Mesenchymal stem cell (in vitro differentiated cells and primary cell): ENCODE data around the gene PPCDC. TPM values are rescaled to one million over a fixed set of nuclear protein-coding genes. Genes with fewer than 3 reads are reported as not detected.

Source experiments
- DNase-seq: peaks from one replicate; pipeline ENCODE4 v3.0.0-alpha.2; 2013
- H2AFZ ChIP-seq: one replicate; pipeline ENCODE4 v1.6.1; 2013; ENCODE audit warnings: low read depth, mild to moderate bottlenecking, control low read depth, inconsistent platforms, low read length, moderate library complexity
- H2AK5ac ChIP-seq: 2 replicates; pipeline ENCODE4 v1.6.1; 2013; ENCODE audit warnings: low read length, moderate library complexity, mild to moderate bottlenecking, inconsistent platforms; ENCODE audit not compliant: severe bottlenecking
- H2BK120ac ChIP-seq: one replicate; pipeline ENCODE4 v1.6.1; 2013; ENCODE audit warnings: low read depth, mild to moderate bottlenecking, inconsistent platforms, low read length, moderate library complexity
- H2BK12ac ChIP-seq, 2 experiments: one replicate each; pipeline ENCODE4 v1.6.1; 2013; ENCODE audit warnings: inconsistent platforms in 2 of 2, low read length in 2 of 2, mild to moderate bottlenecking in 2 of 2, moderate library complexity in 2 of 2, control low read depth in 1 of 2
- H2BK15ac ChIP-seq: one replicate; pipeline ENCODE4 v1.6.1; 2013; ENCODE audit warnings: mild to moderate bottlenecking, low read depth, inconsistent platforms; ENCODE audit not compliant: poor library complexity, severe bottlenecking
- H2BK5ac ChIP-seq: 2 replicates; pipeline ENCODE4 v1.6.1; 2013; ENCODE audit warnings: low read depth, mild to moderate bottlenecking, low read length, control low read depth, inconsistent platforms; ENCODE audit not compliant: poor library complexity, severe bottlenecking
- H3K14ac ChIP-seq, 2 experiments: one replicate each; pipeline ENCODE4 v1.6.1; 2013; ENCODE audit warnings: inconsistent platforms in 2 of 2, low read length in 2 of 2, control low read depth in 1 of 2, mild to moderate bottlenecking in 1 of 2, moderate library complexity in 1 of 2
- H3K18ac ChIP-seq, 2 experiments: one replicate each; pipeline ENCODE4 v1.6.1; 2013; ENCODE audit warnings: inconsistent platforms in 2 of 2, low read length in 2 of 2, control low read depth in 1 of 2, low read depth in 1 of 2, mild to moderate bottlenecking in 1 of 2
- H3K23ac ChIP-seq, 2 experiments: one replicate each; pipeline ENCODE4 v1.6.1; 2013; ENCODE audit warnings: inconsistent platforms in 2 of 2, low read length in 2 of 2, mild to moderate bottlenecking in 2 of 2, moderate library complexity in 2 of 2, control low read depth in 1 of 2
- H3K27ac ChIP-seq: 2 replicates; pipeline ENCODE4 v1.5.1; 2013; ENCODE audit warnings: mild to moderate bottlenecking, moderate library complexity, low read length, control low read depth, inconsistent platforms; ENCODE audit not compliant: poor library complexity, severe bottlenecking
- H3K27me3 ChIP-seq, 2 experiments: 2 replicates each; pipeline versions ENCODE4 v1.6.1 to v1.7.0; 2013; ENCODE audit warnings: low read length in 2 of 2, mild to moderate bottlenecking in 2 of 2, moderate library complexity in 2 of 2, control low read depth in 1 of 2, inconsistent platforms in 1 of 2; ENCODE audit not compliant: control insufficient read depth in 1 of 2, insufficient read depth in 1 of 2
- H3K36me3 ChIP-seq, 2 experiments: 2 replicates each; pipeline versions ENCODE4 v1.6.1 to v1.7.0; 2013; ENCODE audit warnings: low read length in 2 of 2, control low read depth in 1 of 2, inconsistent platforms in 1 of 2, low read depth in 1 of 2, mild to moderate bottlenecking in 1 of 2; ENCODE audit not compliant: insufficient read depth in 2 of 2, control insufficient read depth in 1 of 2
- H3K4ac ChIP-seq, 2 experiments: one replicate each; pipeline ENCODE4 v1.6.1; 2013; ENCODE audit warnings: inconsistent platforms in 2 of 2, low read length in 2 of 2, mild to moderate bottlenecking in 2 of 2, moderate library complexity in 2 of 2, control low read depth in 1 of 2, low read depth in 1 of 2
- H3K4me1 ChIP-seq: 2 replicates; pipeline ENCODE4 v1.6.1; 2013; ENCODE audit warnings: low read depth, low read length, control low read depth; ENCODE audit not compliant: control insufficient read depth, insufficient read depth
- H3K4me2 ChIP-seq: 2 replicates; pipeline ENCODE4 v1.6.1; 2013; ENCODE audit warnings: low read length, mild to moderate bottlenecking, inconsistent platforms; ENCODE audit not compliant: poor library complexity, severe bottlenecking
- H3K4me3 ChIP-seq, 2 experiments: 2 replicates each; pipeline versions ENCODE4 v1.5.1 to v1.7.0; 2013; ENCODE audit warnings: low read length in 2 of 2, mild to moderate bottlenecking in 2 of 2, control low read depth in 1 of 2, low read depth in 1 of 2; ENCODE audit not compliant: insufficient read depth in 1 of 2
- H3K79me1 ChIP-seq: replicated peaks from 2 replicates; pipeline ENCODE4 v1.6.1; 2013; ENCODE audit warnings: mild to moderate bottlenecking, control low read depth, low read length, inconsistent platforms; ENCODE audit not compliant: poor library complexity, severe bottlenecking
- H3K9ac ChIP-seq: 2 replicates; pipeline ENCODE4 v1.7.0; 2013; ENCODE audit warnings: mild to moderate bottlenecking, low read length, moderate library complexity
- H3K9me3 ChIP-seq: 2 replicates; pipeline ENCODE4 v1.7.0; 2013; ENCODE audit warnings: mild to moderate bottlenecking, low read length; ENCODE audit not compliant: control insufficient read depth
- H4K8ac ChIP-seq: one replicate; pipeline ENCODE4 v1.6.1; 2013; ENCODE audit warnings: inconsistent platforms, mild to moderate bottlenecking, low read length, moderate library complexity
- H4K91ac ChIP-seq: one replicate; pipeline ENCODE4 v1.6.1; 2013; ENCODE audit warnings: mild to moderate bottlenecking, low read length, inconsistent platforms
- WGBS: methylation state at CpG from one replicate; pipeline ENCODE4 v1.1.7; 2013; ENCODE audit warnings: mixed read lengths; 5-methylcytosine and 5-hydroxymethylcytosine counted together
- polyA plus RNA-seq, 2 experiments: library from polyadenylated mRNA; stranded (reverse); fragments of 200-250 nt; gene quantifications; one replicate each; pipeline ENCODE4 v1.2.3, GENCODE V29; 2013

Gene PPCDC, protein sequence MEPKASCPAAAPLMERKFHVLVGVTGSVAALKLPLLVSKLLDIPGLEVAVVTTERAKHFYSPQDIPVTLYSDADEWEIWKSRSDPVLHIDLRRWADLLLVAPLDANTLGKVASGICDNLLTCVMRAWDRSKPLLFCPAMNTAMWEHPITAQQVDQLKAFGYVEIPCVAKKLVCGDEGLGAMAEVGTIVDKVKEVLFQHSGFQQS
- polyA plus RNA-seq (2013, experiment 1 of 2) = 4.0 TPM
- 4.6 TPM for polyA plus RNA-seq (2013, experiment 2 of 2)

DNA sequence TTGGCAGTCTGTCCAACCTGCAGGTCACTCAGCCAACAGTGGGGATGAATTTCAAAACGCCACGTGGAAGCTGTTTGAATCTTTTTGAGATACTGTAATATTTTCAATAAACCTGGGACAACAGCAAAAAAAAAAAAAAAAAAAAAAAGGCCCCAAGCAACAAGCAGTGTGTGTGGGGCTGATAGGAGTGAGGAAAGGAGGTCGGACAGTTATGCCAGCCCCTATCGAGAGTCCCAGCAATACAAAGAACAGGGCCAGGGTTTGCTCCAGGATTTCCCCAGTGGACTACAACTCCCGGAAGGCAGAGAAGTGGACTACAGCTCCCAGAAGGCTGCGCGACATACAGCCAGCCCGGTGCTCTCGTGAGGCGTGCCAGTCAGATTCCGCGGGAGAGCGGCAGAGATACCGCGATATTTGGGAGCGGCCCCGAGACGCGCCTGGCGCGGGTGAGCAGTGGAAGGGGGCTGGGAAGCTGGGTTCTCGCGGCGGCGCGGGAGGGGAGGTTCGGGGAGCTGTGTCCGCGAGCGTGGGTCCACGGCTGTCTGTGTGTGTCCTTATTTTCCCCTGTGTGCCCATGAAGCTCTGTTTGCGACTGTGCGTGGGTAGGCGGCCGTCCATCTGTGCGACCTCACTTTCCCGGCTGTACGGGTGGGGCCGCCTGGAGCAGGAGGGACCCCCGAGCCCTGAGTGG is at the start of gene PPCDC:
Gene PPCDC (plus strand): TSS at position 410 of the 691 bp plus-strand sequence. CDS start 4,729 bp downstream, outside the sequence.
- Histone ChIP-seq H2BK120ac (no peak within 1 kb of the TSS), H3K27ac (no peak within 1 kb of the TSS), H2AK5ac (no peak within 1 kb of the TSS), H3K79me1 (peaks cover 19% of the 10 kb centered on the region), H3K4me2 (peak within 1 kb of the TSS; percentile 78), H2BK5ac (no peak within 1 kb of the TSS), H3K27me3 (no peaks in the 10 kb centered on the region), H3K4me1 (no peaks in the 10 kb centered on the region), H4K8ac (peak within 1 kb of the TSS; percentile 97), H3K4ac (peak within 1 kb of the TSS; percentile 69 to 90), H3K9ac (peak within 1 kb of the TSS; percentile 99), H3K14ac (peak within 1 kb of the TSS in 1 of 2 experiments; percentile 99), H4K91ac (peak within 1 kb of the TSS; percentile 94), H2AFZ (peak within 1 kb of the TSS; percentile 68), H3K23ac (peak within 1 kb of the TSS in 1 of 2 experiments; percentile 48), H2BK12ac (peak within 1 kb of the TSS in 1 of 2 experiments; percentile 45), H3K9me3 (no peaks in the 10 kb centered on the region), H2BK15ac (no peak within 1 kb of the TSS), H3K36me3 (peaks cover 2 to 12% of the 10 kb centered on the region in 2 experiments), H3K18ac (peak within 1 kb of the TSS; percentile 75 to 99), H3K4me3 (peak within 1 kb of the TSS; percentile 87 to 97)
- DNase-seq = peak; percentile 95
- 1% methylated on average over 38 of the region's 40 CpGs for WGBS

DNA sequence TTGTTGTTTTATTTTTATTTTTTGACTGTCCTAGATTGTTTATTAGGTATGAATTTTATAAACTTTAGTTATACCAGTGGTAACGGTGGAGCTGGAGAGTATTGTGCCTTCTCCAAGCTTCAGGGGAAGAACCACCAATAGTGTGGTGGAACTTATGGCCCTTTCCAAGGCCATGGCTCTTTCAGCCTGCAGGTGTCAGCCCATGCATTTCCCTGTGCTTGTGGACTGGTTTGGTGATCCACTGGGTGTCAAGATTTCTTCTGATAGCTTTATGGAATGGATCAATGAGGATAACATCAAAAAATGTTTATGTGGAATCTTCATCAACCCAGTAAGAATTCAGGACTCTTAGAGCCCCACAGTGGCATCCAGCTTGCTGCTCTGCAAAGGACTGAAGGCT is 47.2 kb upstream of the PPCDC start:
- Histone ChIP-seq H3K27ac (no peak overlapping the region), H3K14ac (no peak overlapping the region), H2BK120ac (no peak overlapping the region), H3K79me1 (no peaks in the 10 kb centered on the region), H3K9me3 (no peaks in the 10 kb centered on the region), H3K4me2 (no peak overlapping the region), H3K9ac (no peak overlapping the region), H2AK5ac (no peak overlapping the region), H3K36me3 (no peaks in the 10 kb centered on the region), H4K8ac (no peak overlapping the region), H3K23ac (no peak overlapping the region), H2BK5ac (no peak overlapping the region), H2BK15ac (no peak overlapping the region), H3K27me3 (peaks cover 0 to 6% of the 10 kb centered on the region in 2 experiments), H2AFZ (no peak overlapping the region), H2BK12ac (no peak overlapping the region), H3K4me1 (peaks cover 3% of the 10 kb centered on the region), H3K4me3 (no peak overlapping the region), H3K18ac (peak overlapping the region in 1 of 2 experiments; percentile 33), H3K4ac (no peak overlapping the region), H4K91ac (no peak overlapping the region)
- 64% methylated on average over 1 of the region's 1 CpG for WGBS
- DNase-seq = no peak

DNA sequence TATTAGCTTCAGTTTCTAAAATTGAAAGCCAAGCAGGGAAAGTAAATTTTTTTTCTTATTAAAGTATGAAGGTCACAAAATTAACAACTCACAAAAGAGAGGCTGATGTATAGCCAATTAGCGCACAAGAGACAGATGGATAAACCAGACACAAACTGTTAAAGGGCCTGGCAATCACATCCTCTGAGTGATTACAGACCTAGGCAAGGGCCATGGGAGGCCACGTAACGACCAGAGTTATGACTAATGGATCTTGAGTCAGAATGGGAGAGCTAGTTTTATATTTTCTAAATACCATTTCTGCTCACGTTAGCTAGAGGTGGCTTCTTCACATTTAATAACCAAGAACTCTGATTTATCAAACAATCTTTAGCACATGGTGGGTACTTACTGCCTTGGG is 45.8 kb upstream of the PPCDC start:
- H3K79me1 ChIP-seq = no peaks in the 10 kb centered on the region
- H3K4me2 ChIP-seq = no peak overlapping the region
- H3K9me3 ChIP-seq = no peaks in the 10 kb centered on the region
- H3K4ac ChIP-seq = no peak overlapping the region
- no peak for DNase-seq
- H4K8ac ChIP-seq = no peak overlapping the region
- 54% methylated on average over 2 of the region's 4 CpGs for WGBS
- no peak overlapping the region for H4K91ac ChIP-seq
- H3K14ac ChIP-seq = no peak overlapping the region
- no peak overlapping the region for H3K4me3 ChIP-seq
- peaks cover 3% of the 10 kb centered on the region for H3K4me1 ChIP-seq
- H3K9ac ChIP-seq = peak overlapping the region; percentile 14
- H2BK12ac ChIP-seq = no peak overlapping the region
- H3K23ac ChIP-seq = no peak overlapping the region
- no peaks in the 10 kb centered on the region for H3K36me3 ChIP-seq
- no peak overlapping the region for H2BK120ac ChIP-seq
- H2AFZ ChIP-seq = no peak overlapping the region
- H2BK5ac ChIP-seq = no peak overlapping the region
- no peak overlapping the region for H3K18ac ChIP-seq
- H3K27me3 ChIP-seq = peaks cover 0 to 6% of the 10 kb centered on the region in 2 experiments
- H2BK15ac ChIP-seq = no peak overlapping the region
- no peak overlapping the region for H2AK5ac ChIP-seq
- no peak overlapping the region for H3K27ac ChIP-seq

DNA sequence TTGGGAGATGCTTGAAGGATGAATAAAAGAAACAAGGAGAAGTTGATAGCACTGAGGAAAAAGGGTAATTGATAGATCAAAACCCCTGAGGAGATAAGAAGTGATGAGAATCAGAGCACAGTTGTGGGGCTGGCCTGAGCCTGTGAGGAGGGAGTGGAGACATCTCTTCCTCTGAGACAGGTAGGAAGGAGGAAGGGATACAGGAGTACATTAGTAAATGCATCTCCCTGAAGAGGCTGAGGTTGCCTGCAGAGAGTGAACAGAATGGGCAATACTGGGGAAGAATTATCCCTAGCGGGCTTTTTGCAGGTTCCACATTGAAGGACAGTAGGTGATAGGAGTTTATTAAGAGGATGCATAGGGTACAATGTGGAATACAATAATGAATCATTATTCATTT is 45.3 kb upstream of the PPCDC start:
- Histone ChIP-seq H4K91ac (no peak overlapping the region), H3K4me1 (peaks cover 3% of the 10 kb centered on the region), H3K79me1 (no peaks in the 10 kb centered on the region), H2AFZ (no peak overlapping the region), H4K8ac (no peak overlapping the region), H3K36me3 (no peaks in the 10 kb centered on the region), H3K27ac (no peak overlapping the region), H3K4me2 (no peak overlapping the region), H2BK12ac (no peak overlapping the region), H2AK5ac (no peak overlapping the region), H2BK15ac (no peak overlapping the region), H3K4me3 (no peak overlapping the region), H3K27me3 (peaks cover 0 to 6% of the 10 kb centered on the region in 2 experiments), H3K9me3 (no peaks in the 10 kb centered on the region), H3K9ac (peak overlapping the region; percentile 14), H2BK120ac (no peak overlapping the region), H3K23ac (no peak overlapping the region), H3K14ac (no peak overlapping the region), H3K18ac (peak overlapping the region in 1 of 2 experiments; percentile 21), H2BK5ac (no peak overlapping the region), H3K4ac (no peak overlapping the region)
- 89% methylated on average over 1 of the region's 1 CpG for WGBS
- DNase-seq = no peak
